Measurements from ENCODE around the gene CRTC2.

GRCh38 chr1:153961421-153961820, 3.0 kb upstream of the CRTC2 start:
- TF ChIP-seq CTCF (IDR thresholded peaks at IDR 0.05) (no peak), POLR2A (IDR thresholded peaks at IDR 0.05) (no peak)
